Lower leg skin (tissue), 3 donors: Measurements from ENCODE around the gene SURF6.

Source experiments
- CTCF ChIP-seq, 3 donors: fragments of 450-650 bp; IDR thresholded peaks; one replicate each; pipeline ENCODE4 v1.5.1; 2016; ENCODE audit warnings: antibody characterized with exemption in 3 of 3, mild to moderate bottlenecking in 3 of 3, moderate library complexity in 2 of 3
- POLR2A ChIP-seq, 2 donors: fragments of 450-650 bp; IDR thresholded peaks; one replicate each; pipeline ENCODE4 v1.6.1; 2016 to 2017; ENCODE audit warnings: antibody characterized with exemption in 2 of 2, mild to moderate bottlenecking in 1 of 2, moderate library complexity in 1 of 2

GRCh38 chr9:133333566-133333965 lies 2.4 kb downstream of the SURF6 start:
- no peak for TF ChIP-seq CTCF (IDR thresholded peaks at IDR 0.05)
- no peak for TF ChIP-seq POLR2A (IDR thresholded peaks at IDR 0.05)
